Right lobe of liver (tissue), 6 donors: ENCODE measurements around the gene TM2D1. TPM values are rescaled to one million over a fixed set of nuclear protein-coding genes. Genes with fewer than 3 reads are reported as not detected.

ENCODE experiments used
- ATAC-seq, 4 donors: fragments of 200-7000 bp; cut with Tn5 transposase; one replicate each; pipeline ENCODE4 v1.9.1; 2020; ENCODE audit warnings: mild to moderate bottlenecking in 4 of 4, moderate library complexity in 4 of 4
- DNase-seq, 3 donors: peaks; one replicate each; pipeline ENCODE4 v3.0.0-alpha.2; 2020
- H3K27ac ChIP-seq, 3 donors: fragments of 200-600 bp; one replicate each; pipeline ENCODE4 v1.8.0; 2022
- H3K27me3 ChIP-seq, 2 donors: fragments of 200-600 bp; one replicate each; pipeline ENCODE4 v1.8.0; 2022
- H3K36me3 ChIP-seq, 4 donors: fragments of 200-600 bp; sonication (generic) in 1 of 4; one replicate each; pipeline versions ENCODE4 v1.5.1 to v1.8.0; 2017 to 2022; ENCODE audit warnings: control low read depth in 1 of 4
- H3K4me1 ChIP-seq, 4 donors: fragments of 200-600 bp; sonication (generic) in 1 of 4; one replicate each; pipeline versions ENCODE4 v1.5.1 to v1.8.0; 2017 to 2022; ENCODE audit warnings: control low read depth in 1 of 4
- H3K4me3 ChIP-seq, 3 donors: fragments of 200-600 bp; one replicate each; pipeline ENCODE4 v1.8.0; 2022
- H3K9me3 ChIP-seq, 4 donors: fragments of 200-600 bp; sonication (generic) in 1 of 4; one replicate each; pipeline versions ENCODE4 v1.5.1 to v1.8.0; 2017 to 2022; ENCODE audit warnings: control low read depth in 1 of 4
- CTCF ChIP-seq, 4 donors: fragments of 200-600 bp in 3 of 4; fragments of 450-650 bp in 1 of 4; IDR thresholded peaks; one replicate each; pipeline versions ENCODE4 v1.5.1 to v1.8.0; 2016 to 2022; ENCODE audit warnings: antibody characterized with exemption in 4 of 4, mild to moderate bottlenecking in 2 of 4
- POLR2A ChIP-seq: fragments of 450-650 bp; IDR thresholded peaks from one replicate; pipeline ENCODE4 v1.6.1; 2017; ENCODE audit warnings: antibody characterized with exemption, mild to moderate bottlenecking
- WGBS: methylation state at CpG from one replicate; pipeline ENCODE4 v1.1.6; 2018; ENCODE audit warnings: low coverage, low lambda C conversion rate; ENCODE audit not compliant: insufficient coverage; ENCODE audit errors: missing lambda C conversion rate; 5-methylcytosine and 5-hydroxymethylcytosine counted together
- intact Hi-C, 2 donors: fragments of 100-400 bp; cut with DNase I; formaldehyde crosslinking; loops; one replicate each; pipeline versions ENCODE4 v1.11.2 to v1.14.1; 2022
- total RNA-seq, 6 experiments: library from RNA; depleted of rRNA in 2 of 6; stranded (reverse); fragments of >200 nt in 2 of 6; fragmentation: NEBNext Ultra II Directional in 3 of 6; extraction: Animal tissue kit (Norgen Biotek cat#: 25700) in 3 of 6; gene quantifications; one replicate each; pipeline versions ENCODE4 v1.1.0 to v1.2.4, GENCODE V29; 2016 to 2023
- donor health status: DM: no; HTN: yes; CAD: no.
- donor health status: DM: no; HTN: no; CAD: no.
- donor health status: DM: no; HTN: no; CAD: no.
- donor health status: DM: no; HTN: yes; CAD: no.
- donor health status: DM: no; HTN: yes; CAD: no.

The TM2D1 gene
- total RNA-seq, 6 experiments from 2014 or later, result 15.0 to 24.5 (median 20.3) TPM

GRCh38 chr1:61640531-61641530, 84.1 kb downstream of the TM2D1 start:
- DNase-seq (no peak), ATAC-seq (peak; percentile 44 to 61 (median 50))
- TF ChIP-seq CTCF (IDR thresholded peaks at IDR 0.05), result no peak
- no peak for TF ChIP-seq POLR2A
- no peaks in the 10 kb centered on the region for H3K27me3 ChIP-seq
- no peak overlapping the region for H3K4me3 ChIP-seq
- WGBS, result 48% methylated on average over 16 of the region's 22 CpGs
- no peaks in the 10 kb centered on the region for H3K36me3 ChIP-seq
- H3K9me3 ChIP-seq, result no peaks in the 10 kb centered on the region
- peaks cover 0 to 3% (median 0%) of the 10 kb centered on the region in 4 donors for H3K4me1 ChIP-seq
- intact Hi-C loops, result no loop called here
- peak overlapping the region; percentile 24 to 31 (median 29) for H3K27ac ChIP-seq

GRCh38 chr1:61639608-61640336, 85.2 kb downstream of the TM2D1 start:
- Histone ChIP-seq H3K27me3 (no peaks in the 10 kb centered on the region), H3K4me1 (peaks cover 0 to 3% (median 0%) of the 10 kb centered on the region in 4 donors), H3K36me3 (no peaks in the 10 kb centered on the region), H3K27ac (peak overlapping the region in 1 of 3 donors; percentile 1), H3K9me3 (no peaks in the 10 kb centered on the region), H3K4me3 (no peak overlapping the region)
- TF ChIP-seq POLR2A (no peak), CTCF (IDR thresholded peaks at IDR 0.05) (no peak)
- 79% methylated on average over 11 of the region's 11 CpGs for WGBS
- ATAC-seq (no peak), DNase-seq (no peak)
- intact Hi-C loops, result no loop called here

- 55% methylated on average over 3 of the region's 3 CpGs for WGBS
- Histone ChIP-seq H3K4me3 (no peak overlapping the region), H3K36me3 (no peaks in the 10 kb centered on the region), H3K27ac (peak overlapping the region in 2 of 3 donors; percentile 1 to 9), H3K4me1 (peaks cover 0 to 3% (median 0%) of the 10 kb centered on the region in 4 donors), H3K27me3 (no peaks in the 10 kb centered on the region), H3K9me3 (no peaks in the 10 kb centered on the region)
- TF ChIP-seq POLR2A (no peak), CTCF (IDR thresholded peaks at IDR 0.05) (no peak)
- intact Hi-C loops, result no loop called here
- no peak for DNase-seq
- ATAC-seq, result no peak
Observed at GRCh38 chr1:61638911-61639605, 85.9 kb downstream of the TM2D1 start.

- peak in 2 of 4 donors; percentile 29 to 34 for ATAC-seq
- intact Hi-C loops, result no loop called here
- no peak overlapping the region for H3K27ac ChIP-seq
Observed at GRCh38 chr1:61638296-61638695, 86.6 kb downstream of the TM2D1 start.

More at GRCh38 chr1:61638296-61638695, 86.6 kb downstream of the TM2D1 start:
- Histone ChIP-seq H3K36me3 (no peaks in the 10 kb centered on the region), H3K4me3 (no peak overlapping the region), H3K9me3 (no peaks in the 10 kb centered on the region), H3K27me3 (no peaks in the 10 kb centered on the region), H3K4me1 (peaks cover 0 to 3% (median 0%) of the 10 kb centered on the region in 4 donors)
- TF ChIP-seq POLR2A (no peak), CTCF (IDR thresholded peaks at IDR 0.05) (no peak)
- no peak for DNase-seq
- 60% methylated on average over 2 of the region's 2 CpGs for WGBS
